GM12878 (cell line): Measurements from ENCODE around the gene GSTCD. TPM values are rescaled to one million over a fixed set of nuclear protein-coding genes. Genes with fewer than 3 reads are reported as not detected.

ENCODE experiments used
- ATAC-seq: fragments of 200-7000 bp; cut with Tn5 transposase; 3 replicates; pipeline ENCODE4 v1.9.1; 2020; ENCODE audit warnings: mild to moderate bottlenecking, moderate library complexity
- BruUV-seq: library from RNA; stranded (reverse); fragments of 400-500 nt; replicated peaks from 2 replicates; lab custom pipeline; 2021; lab: Mats Ljungman, UMichigan
- CTCF ChIA-PET: fragments of 300-600 bp; sonication (Branson Sonifier 250); formaldehyde crosslinking; extraction: SDS; loops from one replicate; lab custom pipeline; 2021; ENCODE audit warnings: inconsistent platforms; lab: Yijun Ruan, JAX
- POLR2A ChIA-PET: fragments of 350-600 bp; formaldehyde crosslinking; extraction: SDS; loops from one replicate; lab custom pipeline; 2021; ENCODE audit warnings: inconsistent platforms; lab: Charles Lee
- RAD21 ChIA-PET: fragments of 300-600 bp; sonication (Branson Sonifier 250); formaldehyde crosslinking; loops from one replicate; lab custom pipeline; 2023; ENCODE audit warnings: antibody characterized with exemption; ENCODE audit not compliant: unreplicated experiment; lab: Charles Lee
- SMC1A ChIA-PET: fragments of 300-600 bp; sonication (Branson Sonifier 250); formaldehyde crosslinking; loops from one replicate; lab custom pipeline; 2023; ENCODE audit not compliant: unreplicated experiment, uncharacterized antibody; lab: Charles Lee
- DNase-seq: peaks from one replicate; pipeline ENCODE4 v3.0.0-alpha.2; 2011; ENCODE audit warnings: low read depth, low spot score
- FAIRE-seq: peaks from 3 replicates; lab custom pipeline; 2011; peaks lifted over from hg19 to GRCh38; lab: Jason Lieb, UNC
- H2AFZ ChIP-seq: 2 replicates; pipeline ENCODE4 v1.6.0; 2011; ENCODE audit warnings: low read depth, low read length, control low read depth; ENCODE audit not compliant: control insufficient read depth
- H3K27ac ChIP-seq: 2 replicates; pipeline ENCODE4 v1.5.1; 2011; ENCODE audit warnings: control low read depth; ENCODE audit not compliant: control insufficient read depth, insufficient read depth
- H3K27me3 ChIP-seq, 2 experiments: replicated peaks in 1 of 2; 2 replicates each; pipeline versions ENCODE4 v1.6.0 to v1.6.1; 2011; ENCODE audit warnings: low read length in 1 of 2; ENCODE audit not compliant: control insufficient read depth in 2 of 2, insufficient read depth in 2 of 2
- H3K36me3 ChIP-seq, 2 experiments: 2 replicates each; pipeline ENCODE4 v1.5.1; 2011; ENCODE audit warnings: low read length in 1 of 2; ENCODE audit not compliant: control insufficient read depth in 2 of 2, insufficient read depth in 2 of 2
- H3K4me1 ChIP-seq: 2 replicates; pipeline ENCODE4 v1.6.1; 2011; ENCODE audit warnings: mild to moderate bottlenecking, low read length, moderate library complexity, mixed read lengths; ENCODE audit not compliant: control insufficient read depth, insufficient read depth
- H3K4me2 ChIP-seq: 2 replicates; pipeline ENCODE4 v1.6.0; 2011; ENCODE audit warnings: control low read depth; ENCODE audit not compliant: control insufficient read depth, insufficient read depth
- H3K4me3 ChIP-seq: fragments of 200-600 bp; sonication (generic); 2 replicates; pipeline ENCODE4 v1.5.1; 2016
- H3K79me2 ChIP-seq: 2 replicates; pipeline ENCODE4 v1.6.0; 2011; ENCODE audit warnings: low read length; ENCODE audit not compliant: control insufficient read depth, insufficient read depth
- H3K9ac ChIP-seq: 2 replicates; pipeline ENCODE4 v1.8.0; 2011; ENCODE audit warnings: low read length, control low read depth, mixed read lengths; ENCODE audit not compliant: control insufficient read depth, insufficient read depth
- H3K9me3 ChIP-seq: replicated peaks from 3 replicates; pipeline ENCODE4 v1.5.1; 2011; ENCODE audit warnings: mild to moderate bottlenecking, low read length; ENCODE audit not compliant: control insufficient read depth, insufficient read depth
- H4K20me1 ChIP-seq: 2 replicates; pipeline ENCODE4 v1.6.0; 2011; ENCODE audit not compliant: control insufficient read depth, insufficient read depth
- BACH1 ChIP-seq: fragments of 450-650 bp; IDR thresholded peaks from 2 replicates; pipeline ENCODE4 v1.6.1; 2017; ENCODE audit warnings: mild to moderate bottlenecking, borderline replicate concordance
- EED ChIP-seq: sonication (generic); IDR thresholded peaks from 2 replicates; pipeline ENCODE4 v1.6.1; 2016; ENCODE audit warnings: antibody characterized with exemption, low read depth
- GABPA ChIP-seq: IDR thresholded peaks from 2 replicates; pipeline ENCODE4 v1.6.1; 2014; ENCODE audit warnings: antibody characterized with exemption, low read depth, mild to moderate bottlenecking, inconsistent platforms
- IKZF1 ChIP-seq: fragments of 450-650 bp; conservative IDR thresholded peaks from 2 replicates; pipeline ENCODE4 v1.6.1; 2017; ENCODE audit warnings: antibody characterized with exemption, mild to moderate bottlenecking
- NBN ChIP-seq: fragments of 450-650 bp; IDR thresholded peaks from 2 replicates; pipeline ENCODE4 v1.6.1; 2016
- WGBS: methylation state at CpG from one replicate; pipeline ENCODE4 v1.1.6; 2016; ENCODE audit warnings: low lambda C conversion rate; ENCODE audit not compliant: insufficient replicate concordance, insufficient coverage; ENCODE audit errors: missing lambda C conversion rate; 5-methylcytosine and 5-hydroxymethylcytosine counted together
- in situ Hi-C: fragments of 300-500 bp; cut with MboI; formaldehyde crosslinking; loops from 9 replicates; pipeline ENCODE4 v1.14.3; 2018; ENCODE audit warnings: mixed read lengths
- intact Hi-C: fragments of 100-400 bp; cut with micrococcal nuclease; formaldehyde crosslinking; loops from one replicate; pipeline ENCODE4 v1.14.2; 2022; ENCODE audit not compliant: unreplicated experiment
- polyA plus RNA-seq, 11 experiments: library from polyadenylated mRNA; depleted of rRNA in 4 of 11; unstranded in 6 of 11; stranded (reverse) in 5 of 11; fragments of >200 nt; fragmentation: Nextera tagmentation in 4 of 11; fragmentation: Illumina TruSeq in 1 of 11; extraction: Ambion mirVana in 4 of 11; extraction: Trizol in 1 of 11; gene quantifications; 1 replicate in 1 of 11; 2 replicates in 10 of 11; pipeline versions ENCODE4 v1.2.1 to v1.2.3, GENCODE V29; 2011 to 2016; ENCODE audit warnings: inconsistent platforms in 2 of 11, missing spikeins in 2 of 11, low read depth in 1 of 11
- total RNA-seq, 4 experiments: library from RNA; depleted of rRNA in 3 of 4; stranded (reverse); fragments of >200 nt in 3 of 4; fragmentation: Illumina TruSeq in 1 of 4; extraction: Trizol in 1 of 4; gene quantifications; 2 replicates each; pipeline versions ENCODE4 v1.2.1 to v1.2.3, GENCODE V29; 2013 to 2021
- TF ChIP-seq, protein P1 (sequence below): IDR thresholded peaks from 2 replicates; pipeline ENCODE4 v1.6.1; 2012; ENCODE audit warnings: improper control_type of control experiment, low read depth, low read length; ENCODE audit not compliant: insufficient replicate concordance

GSTCD gene
- total and polyA plus RNA-seq, 10 of the 15 experiments (the other 5 are each of a cell fraction or from before 2014, with no cell fraction given) = 4.3 to 28.4 (median 14.1) TPM

DNA sequence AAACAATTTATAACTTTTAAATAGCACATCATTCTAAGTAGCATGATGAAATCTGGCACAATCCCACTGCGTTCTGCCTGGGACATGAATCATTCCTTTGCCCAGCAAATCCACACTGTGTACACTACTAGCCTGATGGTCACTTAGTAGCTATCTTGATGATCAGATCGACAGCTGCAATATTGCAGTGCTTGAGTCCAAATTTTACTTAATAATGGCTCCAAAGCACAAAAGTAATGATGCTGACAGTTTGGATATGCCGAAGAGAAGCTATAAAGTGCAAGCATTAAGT lies 100.1 kb downstream of the GSTCD start:
- H3K27me3 ChIP-seq = no peaks in the 10 kb centered on the region
- H3K9ac ChIP-seq = no peak overlapping the region
- BruUV-seq = no TSS peak
- POLR2A ChIA-PET = no interaction called here
- H4K20me1 ChIP-seq = no peaks in the 10 kb centered on the region
- no peak overlapping the region for H3K4me3 ChIP-seq
- no peak for DNase-seq
- no peaks in the 10 kb centered on the region for H3K36me3 ChIP-seq
- ATAC-seq = no peak
- SMC1A ChIA-PET = no interaction called here
- FAIRE-seq = no peak
- no peaks in the 10 kb centered on the region for H3K79me2 ChIP-seq
- H3K9me3 ChIP-seq = no peaks in the 10 kb centered on the region
- no peak overlapping the region for H3K4me2 ChIP-seq
- RAD21 ChIA-PET = no interaction called here
- no peaks in the 10 kb centered on the region for H3K4me1 ChIP-seq
- no peak overlapping the region for H2AFZ ChIP-seq
- 93% methylated on average over 3 of the region's 3 CpGs for WGBS
- no peak for TF ChIP-seq NBN
- TF ChIP-seq, protein P1, sequence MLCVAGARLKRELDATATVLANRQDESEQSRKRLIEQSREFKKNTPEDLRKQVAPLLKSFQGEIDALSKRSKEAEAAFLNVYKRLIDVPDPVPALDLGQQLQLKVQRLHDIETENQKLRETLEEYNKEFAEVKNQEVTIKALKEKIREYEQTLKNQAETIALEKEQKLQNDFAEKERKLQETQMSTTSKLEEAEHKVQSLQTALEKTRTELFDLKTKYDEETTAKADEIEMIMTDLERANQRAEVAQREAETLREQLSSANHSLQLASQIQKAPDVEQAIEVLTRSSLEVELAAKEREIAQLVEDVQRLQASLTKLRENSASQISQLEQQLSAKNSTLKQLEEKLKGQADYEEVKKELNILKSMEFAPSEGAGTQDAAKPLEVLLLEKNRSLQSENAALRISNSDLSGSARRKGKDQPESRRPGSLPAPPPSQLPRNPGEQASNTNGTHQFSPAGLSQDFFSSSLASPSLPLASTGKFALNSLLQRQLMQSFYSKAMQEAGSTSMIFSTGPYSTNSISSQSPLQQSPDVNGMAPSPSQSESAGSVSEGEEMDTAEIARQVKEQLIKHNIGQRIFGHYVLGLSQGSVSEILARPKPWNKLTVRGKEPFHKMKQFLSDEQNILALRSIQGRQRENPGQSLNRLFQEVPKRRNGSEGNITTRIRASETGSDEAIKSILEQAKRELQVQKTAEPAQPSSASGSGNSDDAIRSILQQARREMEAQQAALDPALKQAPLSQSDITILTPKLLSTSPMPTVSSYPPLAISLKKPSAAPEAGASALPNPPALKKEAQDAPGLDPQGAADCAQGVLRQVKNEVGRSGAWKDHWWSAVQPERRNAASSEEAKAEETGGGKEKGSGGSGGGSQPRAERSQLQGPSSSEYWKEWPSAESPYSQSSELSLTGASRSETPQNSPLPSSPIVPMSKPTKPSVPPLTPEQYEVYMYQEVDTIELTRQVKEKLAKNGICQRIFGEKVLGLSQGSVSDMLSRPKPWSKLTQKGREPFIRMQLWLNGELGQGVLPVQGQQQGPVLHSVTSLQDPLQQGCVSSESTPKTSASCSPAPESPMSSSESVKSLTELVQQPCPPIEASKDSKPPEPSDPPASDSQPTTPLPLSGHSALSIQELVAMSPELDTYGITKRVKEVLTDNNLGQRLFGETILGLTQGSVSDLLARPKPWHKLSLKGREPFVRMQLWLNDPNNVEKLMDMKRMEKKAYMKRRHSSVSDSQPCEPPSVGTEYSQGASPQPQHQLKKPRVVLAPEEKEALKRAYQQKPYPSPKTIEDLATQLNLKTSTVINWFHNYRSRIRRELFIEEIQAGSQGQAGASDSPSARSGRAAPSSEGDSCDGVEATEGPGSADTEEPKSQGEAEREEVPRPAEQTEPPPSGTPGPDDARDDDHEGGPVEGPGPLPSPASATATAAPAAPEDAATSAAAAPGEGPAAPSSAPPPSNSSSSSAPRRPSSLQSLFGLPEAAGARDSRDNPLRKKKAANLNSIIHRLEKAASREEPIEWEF = no peak
- TF ChIP-seq IKZF1 = no peak
- no peak for TF ChIP-seq EED
- no peak for TF ChIP-seq GABPA
- TF ChIP-seq BACH1 = no peak
- intact Hi-C loops = no loop called here
- H3K27ac ChIP-seq = no peak overlapping the region
- CTCF ChIA-PET = no interaction called here
- in situ Hi-C loops = no loop called here
